NCI-H1417 (cell line): Measurements from ENCODE around the gene C2.
"Not testable (repeated sequence)": the region's sequence is repeated elsewhere in the genome, so short reads cannot be mapped to it uniquely, and the experiment has no call there.

Experiments
- DNase-seq, 3 experiments: peaks; one replicate each; lab custom pipeline; 2025; lab: John Stamatoyannopoulos, UW

C2 gene

GRCh38 chr6:31958741-31959739, 31.5 kb downstream of the C2 start, which contains the start of the genes NELFE and SKIC2:
NELFE (minus strand) TSS chr6:31958971; CDS start chr6:31958446, 525 bp downstream.
SKIC2 (plus strand) TSS chr6:31959175; CDS start chr6:31959193, 18 bp downstream.
- DNase-seq: peak; percentile 97 to 98 (median 97)

GRCh38 chr6:31961616-31962015, 34.1 kb downstream of the C2 start:
- DNase-seq: no peak

- no peak for DNase-seq
These were observed 36.4 kb downstream of the C2 start for GRCh38 chr6:31963921-31964320.

GRCh38 chr6:31965700-31966099, 38.2 kb downstream of the C2 start:
- DNase-seq: no peak

GRCh38 chr6:31966506-31966905, 39.0 kb downstream of the C2 start:
- DNase-seq: no peak

GRCh38 chr6:31966997-31967925, 39.7 kb downstream of the C2 start:
- DNase-seq: no peak

GRCh38 chr6:31967926-31968320, 40.4 kb downstream of the C2 start:
- no peak for DNase-seq

- DNase-seq: no peak
These were observed 40.8 kb downstream of the C2 start for GRCh38 chr6:31968326-31968725.

GRCh38 chr6:31968791-31969711, 41.5 kb downstream of the C2 start:
- DNase-seq: no peak

GRCh38 chr6:31969712-31970603, 42.4 kb downstream of the C2 start:
- no peak for DNase-seq

- peak in 2 of 3 experiments; percentile 51 to 69 for DNase-seq
These were observed 43.2 kb downstream of the C2 start for GRCh38 chr6:31970604-31971271.

GRCh38 chr6:31971279-31971992, 43.9 kb downstream of the C2 start:
- peak in 2 of 3 experiments; percentile 59 to 69 for DNase-seq

- peak; percentile 99 to 100 (median 100) for DNase-seq
These were observed 44.6 kb downstream of the C2 start, which contains the start of gene DXO for GRCh38 chr6:31971993-31972708. DXO (minus strand) TSS chr6:31972138; CDS start chr6:31971675, 463 bp downstream.

GRCh38 chr6:31972709-31973350, 45.3 kb downstream of the C2 start:
- DNase-seq: no peak

GRCh38 chr6:31976065-31976464, 48.5 kb downstream of the C2 start:
- DNase-seq: not testable (repeated sequence)

- DNase-seq: no peak
These were observed 50.4 kb downstream of the C2 start for GRCh38 chr6:31977816-31978431.

- no peak for DNase-seq
These were observed 51.3 kb downstream of the C2 start for GRCh38 chr6:31978831-31979230.
